Ishikawa (cell line): ENCODE results near the gene CHCHD5.

Experiments
- CEBPB ChIP-seq: IDR thresholded peaks from 2 replicates; pipeline ENCODE4 v1.6.1; 2012
- EGR1 ChIP-seq: IDR thresholded peaks from 2 replicates; pipeline ENCODE4 v1.6.1; 2012
- FOXM1 ChIP-seq: IDR thresholded peaks from 2 replicates; pipeline ENCODE4 v1.6.1; 2012; ENCODE audit warnings: low read depth, borderline replicate concordance
- MAX ChIP-seq: IDR thresholded peaks from 2 replicates; pipeline ENCODE4 v1.6.1; 2012
- RAD21 ChIP-seq: IDR thresholded peaks from 2 replicates; pipeline ENCODE4 v1.6.1; 2012; ENCODE audit warnings: low read depth
- REST ChIP-seq: IDR thresholded peaks from 2 replicates; pipeline ENCODE4 v1.6.1; 2012; ENCODE audit warnings: low read depth, mild to moderate bottlenecking
- TAF1 ChIP-seq: IDR thresholded peaks from 2 replicates; pipeline ENCODE4 v1.6.1; 2012; ENCODE audit warnings: low read depth, mild to moderate bottlenecking
- TEAD4 ChIP-seq: IDR thresholded peaks from 2 replicates; pipeline ENCODE4 v1.6.1; 2012
- YY1 ChIP-seq: IDR thresholded peaks from 2 replicates; pipeline ENCODE4 v1.6.1; 2012; ENCODE audit warnings: low read depth

- TF ChIP-seq TAF1: no peak
- TF ChIP-seq MAX: no peak
- no peak for TF ChIP-seq EGR1
- TF ChIP-seq CEBPB: no peak
- TF ChIP-seq RAD21: no peak
- no peak for TF ChIP-seq REST
- TF ChIP-seq FOXM1: no peak
- no peak for TF ChIP-seq YY1
- TF ChIP-seq TEAD4: no peak
Observed at GRCh38 chr2:112622528-112622849, 38.1 kb downstream of the CHCHD5 start.
